GM19438 (cell line): ENCODE results near the gene USP32.
A peak's percentile ranks its signal among the peaks of the same experiment; 100 is the strongest.

Source experiments
- ATAC-seq: cut with Tn5 transposase; IDR thresholded peaks from one replicate; pipeline ENCODE4 v1.9.1; 2021; ENCODE audit warnings: low read depth; ENCODE audit not compliant: unreplicated experiment

USP32 gene

GRCh38 chr17:60163108-60163784 is 228.7 kb downstream of the USP32 start:
- no peak for ATAC-seq

DNA sequence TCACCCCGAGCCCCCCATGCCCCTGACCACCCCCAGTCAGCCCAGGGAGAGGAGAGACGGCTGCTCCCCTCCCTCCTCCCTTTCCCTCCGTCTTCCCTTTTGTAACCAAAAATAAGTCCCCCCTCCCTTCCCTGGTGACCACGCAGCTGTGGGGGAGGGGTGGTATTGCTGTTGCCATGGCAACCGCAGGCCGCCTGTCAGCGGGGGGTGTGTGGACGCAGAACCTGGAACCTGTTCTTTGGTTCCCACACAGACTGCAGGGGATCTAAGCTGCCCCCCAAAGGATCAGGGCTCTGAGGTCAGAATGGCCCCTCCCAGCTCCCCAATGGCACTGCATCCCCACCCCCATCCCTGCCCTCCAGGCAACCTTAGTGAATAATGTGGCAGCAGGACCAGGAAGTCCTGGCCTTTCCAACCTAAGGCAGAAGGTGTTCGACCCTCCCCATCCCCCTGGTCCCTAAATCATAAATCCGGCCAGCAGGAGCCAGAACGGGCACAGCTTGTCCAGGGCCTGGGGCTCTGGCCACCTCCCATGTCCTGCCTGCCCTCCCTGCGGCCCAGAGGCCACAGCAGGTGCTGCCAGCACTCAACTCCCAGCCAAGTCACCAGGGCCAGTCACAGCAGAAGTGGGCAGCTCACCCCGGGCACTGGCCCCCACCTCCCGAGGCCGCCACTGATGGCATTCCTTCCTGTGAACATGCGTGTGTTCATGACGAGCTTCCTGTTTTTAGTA is 230.2 kb downstream of the USP32 start:
- no peak for ATAC-seq

GRCh38 chr17:60160829-60161501 is 231.0 kb downstream of the USP32 start:
- ATAC-seq: no peak

GRCh38 chr17:60159479-60159866 is 232.5 kb downstream of the USP32 start:
- ATAC-seq: no peak

GRCh38 chr17:60158751-60159478 is 233.0 kb downstream of the USP32 start:
- ATAC-seq: no peak

DNA sequence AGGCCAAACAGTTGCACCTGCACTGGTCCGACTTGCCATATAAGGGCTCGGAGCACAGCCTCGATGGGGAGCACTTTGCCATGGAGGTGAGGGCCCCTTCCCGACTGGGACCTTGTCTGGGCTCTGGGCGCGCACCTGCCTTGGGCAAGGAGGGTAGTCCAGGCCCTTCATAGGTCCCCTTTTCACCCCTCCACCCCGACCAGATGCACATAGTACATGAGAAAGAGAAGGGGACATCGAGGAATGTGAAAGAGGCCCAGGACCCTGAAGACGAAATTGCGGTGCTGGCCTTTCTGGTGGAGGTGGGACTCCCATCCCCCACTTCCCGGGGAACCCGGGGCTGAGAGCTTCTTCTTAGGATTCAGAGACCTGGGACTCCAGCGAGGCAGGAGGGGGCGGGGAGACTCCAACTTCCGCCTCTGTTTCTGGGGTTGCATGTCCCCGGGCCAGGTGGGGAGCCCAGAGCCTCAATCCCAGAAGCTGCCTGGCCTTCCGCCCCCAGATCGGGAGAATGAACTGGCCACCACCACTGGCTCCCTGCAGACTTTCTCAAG is 234.4 kb downstream of the USP32 start:
- no peak for ATAC-seq

DNA sequence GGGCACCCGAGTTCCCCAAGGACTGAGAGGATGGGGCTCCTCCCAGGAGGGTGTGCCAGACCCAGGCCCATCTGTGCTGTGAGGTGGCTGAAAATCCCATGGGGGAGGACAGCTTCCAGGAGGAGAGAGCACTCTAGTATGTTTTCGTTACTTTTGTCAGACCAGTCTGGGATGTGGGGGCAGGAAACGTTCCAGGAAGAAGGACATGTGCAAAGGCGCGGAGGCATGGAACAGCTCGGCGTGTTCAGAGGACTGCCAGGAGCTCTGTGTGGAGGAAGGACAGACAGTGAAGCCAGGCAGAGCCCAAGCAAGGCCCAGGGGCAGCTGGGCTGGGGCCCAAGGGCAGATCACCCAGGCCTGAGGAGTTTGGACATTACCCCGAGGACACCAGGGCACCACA is 235.2 kb downstream of the USP32 start:
- ATAC-seq: no peak

DNA sequence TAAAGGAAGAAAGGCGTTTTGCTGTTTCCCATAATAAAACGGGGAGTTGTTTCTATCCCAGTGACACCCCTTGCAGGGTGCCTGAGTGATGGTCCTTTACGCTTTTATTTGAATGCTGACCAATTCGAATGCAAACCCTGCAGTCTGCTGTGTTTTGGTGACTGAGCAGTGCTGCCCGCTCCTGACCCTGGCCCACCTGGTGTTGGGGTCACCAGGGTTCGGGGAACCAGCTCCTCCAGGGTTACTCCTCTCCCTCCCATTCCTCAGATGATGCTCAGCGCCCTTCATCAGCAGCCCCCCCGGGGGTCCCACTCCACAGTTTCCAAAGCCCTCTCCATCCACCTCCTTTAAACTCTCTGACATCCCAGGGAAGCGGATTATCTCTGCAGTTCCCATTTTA is 236.1 kb downstream of the USP32 start:
- ATAC-seq: no peak

GRCh38 chr17:60155427-60155814 is 236.5 kb downstream of the USP32 start:
- ATAC-seq: no peak

DNA sequence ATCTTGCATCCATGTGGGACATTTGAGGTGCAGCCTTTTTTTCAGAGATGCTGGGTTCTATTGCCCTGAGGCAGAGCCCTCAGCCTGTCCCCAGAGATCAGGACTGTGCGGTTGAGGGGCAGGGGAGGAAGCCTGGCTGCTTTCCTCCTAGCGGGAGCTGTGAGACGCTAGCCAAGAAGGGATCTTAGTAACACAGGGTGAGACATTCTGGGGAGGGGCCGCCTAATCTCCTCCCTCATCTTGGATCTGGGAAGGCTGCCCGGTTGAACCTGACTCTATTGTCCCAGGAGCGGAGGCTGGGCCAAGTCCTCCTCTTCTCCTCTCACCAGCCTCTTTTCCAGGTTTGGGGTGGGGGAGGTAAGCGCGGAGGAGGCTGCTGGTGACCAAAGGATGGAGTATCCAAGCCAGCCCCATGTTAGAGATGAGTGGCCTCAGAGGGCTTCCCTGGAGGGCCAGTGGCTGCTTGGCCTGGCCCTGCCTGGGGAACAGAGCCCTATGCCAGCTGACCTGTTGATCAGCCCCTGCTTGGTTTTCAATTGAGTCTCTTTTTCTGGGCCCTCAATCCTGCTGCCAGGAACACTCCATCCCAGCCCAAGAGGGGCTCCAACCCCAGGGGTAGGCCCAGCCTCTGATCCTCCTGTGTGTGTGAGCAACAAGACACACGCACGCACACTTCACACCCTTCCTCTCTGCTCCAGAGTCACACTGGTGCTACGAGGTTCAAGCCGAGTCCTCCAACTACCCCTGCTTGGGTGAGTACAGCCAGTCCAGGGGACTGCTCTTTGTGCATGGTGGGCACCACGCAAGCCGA is 237.1 kb downstream of the USP32 start:
- ATAC-seq: no peak

GRCh38 chr17:60153606-60154390 is 238.1 kb downstream of the USP32 start:
- no peak for ATAC-seq

DNA sequence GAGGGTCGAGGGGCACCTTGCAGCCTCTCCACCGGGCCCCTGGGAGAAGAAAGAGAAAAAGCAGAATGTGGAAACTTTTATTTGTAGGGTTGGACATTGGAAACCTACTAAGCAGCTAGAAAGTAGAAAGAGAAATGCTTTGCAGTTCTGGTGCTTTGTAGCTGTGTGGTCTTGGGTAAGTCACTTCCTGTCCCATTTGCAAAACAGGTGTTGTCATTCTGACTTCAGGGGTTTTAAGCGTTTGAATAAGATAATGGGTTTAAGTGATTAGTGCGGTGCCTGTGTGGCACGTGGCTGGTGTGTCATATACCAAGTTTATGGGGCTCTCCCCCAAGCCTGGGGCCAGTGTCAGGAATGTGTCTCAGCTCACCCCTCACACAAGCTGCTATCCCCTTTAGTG is 240.6 kb downstream of the USP32 start:
- ATAC-seq: peak; percentile 49

- no peak for ATAC-seq
Observed at GRCh38 chr17:60149691-60150582, 242.0 kb downstream of the USP32 start, which contains the start of gene CA4. Gene CA4, plus strand, starts transcription at chr17:60149973. Its CDS starts 62 bp downstream, at chr17:60150035.

DNA sequence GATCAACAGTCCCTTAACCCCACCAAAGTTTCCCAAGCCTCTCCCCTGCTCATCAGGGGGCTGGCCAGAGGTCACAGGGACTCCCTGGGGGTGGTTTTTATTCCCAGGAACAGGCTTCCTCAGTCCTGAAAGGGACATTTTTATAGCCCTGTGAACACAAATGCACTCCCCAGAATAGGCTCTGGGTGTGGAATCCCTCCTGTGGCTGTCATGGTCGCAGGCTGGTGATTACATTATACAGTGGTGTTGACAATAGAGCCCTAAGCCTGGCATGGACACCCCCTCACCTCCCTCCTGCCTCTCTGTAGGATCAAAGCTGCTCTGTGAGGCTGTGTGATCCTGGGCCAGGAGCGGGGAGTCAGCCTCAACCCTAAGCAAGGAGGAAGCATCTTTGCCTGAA is 243.6 kb downstream of the USP32 start:
- no peak for ATAC-seq

- no peak for ATAC-seq
Observed at GRCh38 chr17:60147553-60148223, 244.2 kb downstream of the USP32 start.

DNA sequence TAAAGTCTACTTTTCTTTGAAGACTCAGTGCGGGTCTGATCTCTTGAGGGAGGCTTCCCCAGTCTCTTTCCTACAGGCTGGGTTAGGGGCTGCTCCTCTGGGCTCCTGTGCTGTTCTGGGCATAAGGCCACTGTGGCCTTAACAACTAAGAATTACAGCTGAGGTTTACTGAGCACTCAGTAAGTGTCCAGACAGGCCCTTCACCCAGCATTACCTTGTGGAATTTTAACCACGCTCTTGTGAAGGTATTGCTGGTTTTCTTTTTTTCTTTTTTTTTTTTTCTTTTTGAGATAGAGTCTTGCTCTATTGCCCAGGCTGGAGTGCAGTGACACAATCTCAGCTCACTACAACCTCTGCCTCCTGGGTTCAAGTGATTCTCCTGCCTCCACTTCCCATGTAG is 245.7 kb downstream of the USP32 start:
- ATAC-seq: no peak
